Caco-2 (cell line): ENCODE data around the gene KRT9. TPM values are rescaled to one million over a fixed set of nuclear protein-coding genes. Genes with fewer than 3 reads are reported as not detected.

Experiments
- BruUV-seq: library from RNA; stranded (reverse); fragments of 400-500 nt; replicated peaks from 2 replicates; lab custom pipeline; 2021; lab: Mats Ljungman, UMichigan
- CTCF ChIA-PET: fragments of 300-600 bp; sonication (Branson Sonifier 250); formaldehyde crosslinking; loops from one replicate; lab custom pipeline; 2022; ENCODE audit warnings: antibody characterized with exemption; lab: Charles Lee
- POLR2A ChIA-PET: fragments of 300-600 bp; sonication (Branson Sonifier 250); formaldehyde crosslinking; loops from one replicate; lab custom pipeline; 2022; ENCODE audit warnings: antibody characterized with exemption; lab: Charles Lee
- DNase-seq, 2 experiments: peaks; one replicate each; pipeline versions ENCODE4 v3.0.0 to v3.0.0-alpha.2; 2020 to 2022
- H3K27me3 ChIP-seq: replicated peaks from 2 replicates; pipeline ENCODE4 v1.6.0; 2011; ENCODE audit warnings: low read length; ENCODE audit not compliant: control insufficient read depth, insufficient read depth
- H3K36me3 ChIP-seq: 2 replicates; pipeline ENCODE4 v1.5.1; 2011; ENCODE audit warnings: low read length; ENCODE audit not compliant: control insufficient read depth, insufficient read depth
- H3K4me1 ChIP-seq: fragments of 250-450 bp; sonication (Bioruptor Pico); 2 replicates; pipeline ENCODE4 v1.5.1; 2020; ENCODE audit warnings: mild to moderate bottlenecking
- H3K4me3 ChIP-seq: 2 replicates; pipeline ENCODE4 v1.5.1; 2011; ENCODE audit warnings: low read depth, mild to moderate bottlenecking, control low read depth, low read length
- H3K9me3 ChIP-seq: fragments of 250-450 bp; sonication (Bioruptor Pico); 2 replicates; pipeline ENCODE4 v1.5.1; 2020; ENCODE audit warnings: mild to moderate bottlenecking, moderate library complexity
- H3K27ac Mint-ChIP-seq: one replicate; pipeline ENCODE4 v1.8.0; 2022; ENCODE audit warnings: mixed read lengths; ENCODE audit not compliant: unreplicated experiment
- H3K27me3 Mint-ChIP-seq: one replicate; pipeline ENCODE4 v1.8.0; 2022; ENCODE audit warnings: mixed read lengths; ENCODE audit not compliant: insufficient read depth, unreplicated experiment
- H3K36me3 Mint-ChIP-seq: one replicate; pipeline ENCODE4 v1.8.0; 2022; ENCODE audit warnings: mild to moderate bottlenecking, mixed read lengths; ENCODE audit not compliant: insufficient read depth, unreplicated experiment
- H3K4me1 Mint-ChIP-seq: one replicate; pipeline ENCODE4 v1.8.0; 2022; ENCODE audit warnings: low read depth, mixed read lengths; ENCODE audit not compliant: unreplicated experiment
- H3K4me3 Mint-ChIP-seq: one replicate; pipeline ENCODE4 v1.8.0; 2022; ENCODE audit warnings: mild to moderate bottlenecking, moderate library complexity, mixed read lengths; ENCODE audit not compliant: unreplicated experiment
- H3K9me3 Mint-ChIP-seq: one replicate; pipeline ENCODE4 v1.8.0; 2022; ENCODE audit warnings: mixed read lengths; ENCODE audit not compliant: unreplicated experiment
- intact Hi-C: fragments of 100-400 bp; cut with micrococcal nuclease; formaldehyde crosslinking; loops from one replicate; pipeline ENCODE4 v1.10.0; 2022; ENCODE audit not compliant: unreplicated experiment
- total RNA-seq: library from RNA; stranded (reverse); gene quantifications from 2 replicates; pipeline ENCODE4 v1.2.3, GENCODE V29; 2022
- TF ChIP-seq, protein P1 (sequence below), 2 experiments: fragments of 200-600 bp in 1 of 2; IDR thresholded peaks; 1 replicate in 1 of 2; 2 replicates in 1 of 2; pipeline versions ENCODE4 v1.5.1 to v1.8.0; 2011 to 2022; ENCODE audit warnings: antibody characterized with exemption in 1 of 2, control low read depth in 1 of 2, inconsistent platforms in 1 of 2, low read depth in 1 of 2, low read length in 1 of 2, mild to moderate bottlenecking in 1 of 2, moderate library complexity in 1 of 2; ENCODE audit not compliant: insufficient read depth in 1 of 2, severe bottlenecking in 1 of 2, unreplicated experiment in 1 of 2

KRT9 gene
- total RNA-seq, 1 experiment from 2014 or later: not detected

DNA sequence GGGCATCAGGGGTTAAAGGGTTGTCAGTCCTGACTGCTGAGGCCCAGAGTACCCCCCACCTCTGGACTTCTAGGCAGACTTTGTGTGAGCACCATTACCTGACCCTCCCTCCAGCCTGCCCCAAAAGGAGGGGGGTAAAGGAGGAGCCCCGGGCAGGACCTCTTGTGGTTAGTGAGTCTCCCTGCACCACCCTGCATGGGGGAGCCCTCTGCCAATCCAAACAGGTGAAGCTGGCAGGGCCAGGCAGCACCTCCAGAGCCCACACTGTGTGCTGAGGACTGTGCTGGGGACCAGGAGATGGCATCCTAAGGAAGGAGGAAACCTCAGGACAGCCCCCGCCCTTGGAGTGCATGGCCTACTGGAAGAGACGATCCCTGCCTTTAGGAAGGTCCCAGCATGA lies 17.4 kb upstream of the KRT9 start:
- DNase-seq: no peak
- no peaks in the 10 kb centered on the region for H3K27me3 ChIP-seq
- Mint-ChIP-seq H3K9me3 (no peaks in the 10 kb centered on the region), H3K4me3 (no peak overlapping the region), H3K4me1 (no peaks in the 10 kb centered on the region), H3K27ac (no peak overlapping the region), H3K27me3 (no peaks in the 10 kb centered on the region), H3K36me3 (no peaks in the 10 kb centered on the region)
- H3K4me3 ChIP-seq: no peak overlapping the region
- BruUV-seq: no TSS peak
- TF ChIP-seq, protein P1, sequence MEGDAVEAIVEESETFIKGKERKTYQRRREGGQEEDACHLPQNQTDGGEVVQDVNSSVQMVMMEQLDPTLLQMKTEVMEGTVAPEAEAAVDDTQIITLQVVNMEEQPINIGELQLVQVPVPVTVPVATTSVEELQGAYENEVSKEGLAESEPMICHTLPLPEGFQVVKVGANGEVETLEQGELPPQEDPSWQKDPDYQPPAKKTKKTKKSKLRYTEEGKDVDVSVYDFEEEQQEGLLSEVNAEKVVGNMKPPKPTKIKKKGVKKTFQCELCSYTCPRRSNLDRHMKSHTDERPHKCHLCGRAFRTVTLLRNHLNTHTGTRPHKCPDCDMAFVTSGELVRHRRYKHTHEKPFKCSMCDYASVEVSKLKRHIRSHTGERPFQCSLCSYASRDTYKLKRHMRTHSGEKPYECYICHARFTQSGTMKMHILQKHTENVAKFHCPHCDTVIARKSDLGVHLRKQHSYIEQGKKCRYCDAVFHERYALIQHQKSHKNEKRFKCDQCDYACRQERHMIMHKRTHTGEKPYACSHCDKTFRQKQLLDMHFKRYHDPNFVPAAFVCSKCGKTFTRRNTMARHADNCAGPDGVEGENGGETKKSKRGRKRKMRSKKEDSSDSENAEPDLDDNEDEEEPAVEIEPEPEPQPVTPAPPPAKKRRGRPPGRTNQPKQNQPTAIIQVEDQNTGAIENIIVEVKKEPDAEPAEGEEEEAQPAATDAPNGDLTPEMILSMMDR (IDR thresholded peaks at IDR 0.05; ENCODE audit: insufficient read depth in 1 of 2, low read depth in 1 of 2, low read length in 1 of 2, severe bottlenecking in 1 of 2, unreplicated experiment in 1 of 2): no peak
- POLR2A ChIA-PET: no interaction called here
- intact Hi-C loops: no loop called here
- H3K36me3 ChIP-seq: no peaks in the 10 kb centered on the region
- no peaks in the 10 kb centered on the region for H3K9me3 ChIP-seq
- H3K4me1 ChIP-seq: no peaks in the 10 kb centered on the region
- CTCF ChIA-PET: no interaction called here

DNA sequence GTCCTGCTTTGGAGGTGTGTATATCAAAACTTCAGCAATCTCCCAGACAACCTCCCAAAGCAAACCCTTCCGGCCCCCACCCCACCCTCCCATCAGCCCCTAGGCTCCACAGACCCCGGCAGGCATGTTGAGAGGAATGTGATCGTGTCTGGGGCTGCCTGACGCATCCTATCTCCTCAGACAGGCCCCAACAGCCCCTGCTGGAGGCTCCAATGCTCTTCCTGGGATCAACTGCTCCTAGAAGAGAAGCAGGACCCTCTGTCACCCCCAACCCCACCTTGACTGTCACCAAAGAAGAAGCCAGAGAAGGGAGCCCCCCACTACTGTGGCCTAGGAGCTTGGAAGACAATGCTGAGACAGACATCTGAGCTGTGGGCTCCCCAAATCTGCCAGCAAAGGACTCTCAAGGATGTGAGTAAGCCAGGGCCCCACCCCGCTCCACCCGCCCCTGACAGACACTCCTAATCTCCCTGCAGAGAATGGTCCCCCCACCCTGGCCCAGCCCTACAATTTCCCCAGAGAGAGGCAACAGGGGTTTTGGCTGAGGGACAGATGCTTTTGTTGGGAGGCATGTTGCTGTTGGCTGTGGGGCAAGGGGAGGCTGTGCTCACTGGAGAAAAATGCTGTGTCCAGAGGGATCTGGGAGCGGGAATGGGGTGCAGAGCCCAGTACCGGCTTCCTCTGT lies 16.4 kb upstream of the KRT9 start:
- no peaks in the 10 kb centered on the region for H3K4me1 Mint-ChIP-seq
- no TSS peak for BruUV-seq
- Histone ChIP-seq H3K4me1 (no peaks in the 10 kb centered on the region), H3K9me3 (no peaks in the 10 kb centered on the region), H3K36me3 (no peaks in the 10 kb centered on the region), H3K27me3 (no peaks in the 10 kb centered on the region), H3K4me3 (no peak overlapping the region)
- no peaks in the 10 kb centered on the region for H3K36me3 Mint-ChIP-seq
- no peak overlapping the region for H3K27ac Mint-ChIP-seq
- TF ChIP-seq, protein P1 (IDR thresholded peaks at IDR 0.05; ENCODE audit: insufficient read depth in 1 of 2, low read depth in 1 of 2, low read length in 1 of 2, severe bottlenecking in 1 of 2, unreplicated experiment in 1 of 2): no peak
- POLR2A ChIA-PET: no interaction called here
- H3K27me3 Mint-ChIP-seq: no peaks in the 10 kb centered on the region
- CTCF ChIA-PET: no interaction called here
- no peak overlapping the region for H3K4me3 Mint-ChIP-seq
- no peaks in the 10 kb centered on the region for H3K9me3 Mint-ChIP-seq
- intact Hi-C loops: no loop called here
- no peak for DNase-seq

DNA sequence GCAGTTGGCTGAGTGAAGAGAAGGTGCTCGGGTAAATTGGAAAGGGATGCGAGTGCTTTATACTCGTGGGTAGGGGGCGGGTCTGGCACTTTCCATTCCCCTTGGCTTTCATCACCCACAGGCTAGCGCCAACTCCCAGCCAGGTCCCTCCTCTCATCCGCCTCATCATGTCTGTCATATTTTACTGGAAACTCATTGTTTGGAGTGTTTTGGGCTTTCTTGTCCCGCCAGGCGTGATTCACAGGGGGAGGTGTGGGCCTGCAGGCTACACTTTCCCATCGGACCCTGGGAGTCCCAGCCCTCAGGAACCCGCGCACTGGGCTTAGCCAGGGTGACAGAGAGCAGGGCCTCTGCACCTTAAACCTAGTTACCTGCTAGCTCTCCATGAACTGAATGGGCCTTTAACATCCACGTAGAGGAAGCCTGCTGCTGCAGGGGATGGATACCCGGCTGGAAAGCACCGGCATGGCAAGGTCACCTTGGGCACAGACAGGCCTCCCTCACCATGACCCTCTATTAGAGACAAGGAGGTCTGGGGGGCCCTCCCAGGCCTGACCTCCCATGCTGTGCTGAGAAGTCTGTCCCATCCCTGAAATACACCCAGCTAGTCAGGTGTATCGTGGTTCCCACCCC lies 15.1 kb upstream of the KRT9 start, which contains the start of gene KRT14:
TSS of gene KRT14 (minus strand) at position 33 of the 633 bp plus-strand sequence. CDS start 61 bp downstream, outside the sequence.
- ChIA-PET CTCF (no interaction called here), POLR2A (no interaction called here)
- intact Hi-C loops: no loop called here
- Histone ChIP-seq H3K4me3 (no peak within 1 kb of the TSS), H3K36me3 (no peaks in the 10 kb centered on the region), H3K9me3 (no peaks in the 10 kb centered on the region), H3K4me1 (no peaks in the 10 kb centered on the region), H3K27me3 (no peaks in the 10 kb centered on the region)
- Mint-ChIP-seq H3K4me1 (no peaks in the 10 kb centered on the region), H3K27ac (no peak within 1 kb of the TSS), H3K36me3 (no peaks in the 10 kb centered on the region), H3K4me3 (no peak within 1 kb of the TSS), H3K27me3 (no peaks in the 10 kb centered on the region), H3K9me3 (no peaks in the 10 kb centered on the region)
- no TSS peak for BruUV-seq
- DNase-seq: no peak
- TF ChIP-seq, protein P1 (IDR thresholded peaks at IDR 0.05; ENCODE audit: insufficient read depth in 1 of 2, low read depth in 1 of 2, low read length in 1 of 2, severe bottlenecking in 1 of 2, unreplicated experiment in 1 of 2): no peak
